Stimulated activated CD4-positive, alpha-beta T cell treated with anti-CD3 and anti-CD28 coated beads, Interleukin-15, amount 100 ng/mL, for 1 hour (primary cell): ENCODE data around the gene KCNAB2.

ENCODE experiments used
- DNase-seq, 2 donors: peaks; one replicate each; pipeline ENCODE4 v3.0.0-alpha.2; 2020; ENCODE audit warnings: low read depth in 1 of 2, low spot score in 1 of 2

KCNAB2 gene

GRCh38 chr1:6094801-6095505, 49.3 kb downstream of the KCNAB2 start:
- no peak for DNase-seq

- no peak for DNase-seq
These were observed 50.0 kb downstream of the KCNAB2 start for GRCh38 chr1:6095511-6096242.

- DNase-seq, result no peak
These were observed 50.8 kb downstream of the KCNAB2 start for GRCh38 chr1:6096243-6097116.

- no peak for DNase-seq
These were observed 51.5 kb downstream of the KCNAB2 start for GRCh38 chr1:6097117-6097595.

- DNase-seq, result no peak
These were observed 52.1 kb downstream of the KCNAB2 start for GRCh38 chr1:6097824-6098223.

- no peak for DNase-seq
These were observed 52.9 kb downstream of the KCNAB2 start for GRCh38 chr1:6098303-6099215.

GRCh38 chr1:6099297-6099696, 53.6 kb downstream of the KCNAB2 start:
- DNase-seq, result no peak

GRCh38 chr1:6099787-6100765, 54.4 kb downstream of the KCNAB2 start:
- no peak for DNase-seq

- no peak for DNase-seq
These were observed 55.4 kb downstream of the KCNAB2 start for GRCh38 chr1:6100861-6101783.

GRCh38 chr1:6101826-6102531, 56.3 kb downstream of the KCNAB2 start:
- DNase-seq, result no peak

- no peak for DNase-seq
These were observed 56.8 kb downstream of the KCNAB2 start for GRCh38 chr1:6102532-6102845.

- DNase-seq, result no peak
These were observed 57.6 kb downstream of the KCNAB2 start for GRCh38 chr1:6103111-6103853.

GRCh38 chr1:6103854-6104530, 58.3 kb downstream of the KCNAB2 start:
- DNase-seq, result no peak

GRCh38 chr1:6104631-6105030, 58.9 kb downstream of the KCNAB2 start:
- no peak for DNase-seq

- no peak for DNase-seq
These were observed 59.6 kb downstream of the KCNAB2 start for GRCh38 chr1:6105218-6105679.

GRCh38 chr1:6105763-6106162, 60.1 kb downstream of the KCNAB2 start:
- DNase-seq, result no peak
